H1 (cell line): ENCODE results near the gene UCHL5.

Experiments used
- CBX8 ChIP-seq: fragments of 300-800, 300-1000 bp; sonication (generic); IDR thresholded peaks from 2 replicates; pipeline ENCODE4 v1.7.1; 2016; ENCODE audit warnings: low read depth, low read length, borderline replicate concordance
- GABPA ChIP-seq: IDR thresholded peaks from 2 replicates; pipeline ENCODE4 v1.6.1; 2011; ENCODE audit warnings: mild to moderate bottlenecking, low read length, moderate library complexity, borderline replicate concordance; ENCODE audit not compliant: insufficient read depth
- KDM1A ChIP-seq: fragments of 200-600, 300-600 bp; sonication (generic); IDR thresholded peaks from 2 replicates; pipeline ENCODE4 v1.7.1; 2016; ENCODE audit warnings: mild to moderate bottlenecking, low read length, borderline replicate concordance
- KDM5A ChIP-seq: fragments of 200-600 bp; IDR thresholded peaks from 2 replicates; pipeline ENCODE4 v1.7.1; 2012; ENCODE audit warnings: mild to moderate bottlenecking, low read length, inconsistent platforms, mixed read lengths
- MAX ChIP-seq: IDR thresholded peaks from 2 replicates; pipeline ENCODE4 v1.6.1; 2012; ENCODE audit warnings: inconsistent platforms
- POLR2A ChIP-seq, 2 experiments: IDR thresholded peaks; 1 replicate in 1 of 2; 2 replicates in 1 of 2; pipeline ENCODE4 v1.6.1; 2011; ENCODE audit warnings: low read depth in 2 of 2, low read length in 2 of 2, mild to moderate bottlenecking in 2 of 2; ENCODE audit errors: control extremely low read depth in 1 of 2
- RXRA ChIP-seq: IDR thresholded peaks from 2 replicates; pipeline ENCODE4 v1.6.1; 2011; ENCODE audit warnings: low read depth, mild to moderate bottlenecking, low read length, moderate library complexity; ENCODE audit not compliant: insufficient read depth
- TEAD4 ChIP-seq: IDR thresholded peaks from 2 replicates; pipeline ENCODE4 v1.6.1; 2012; ENCODE audit warnings: low read depth, low read length, inconsistent platforms, mixed read lengths
- TF ChIP-seq, protein P1 (sequence below), 3 experiments: IDR thresholded peaks; 1 replicate in 2 of 3; 2 replicates in 1 of 3; pipeline versions ENCODE4 v1.5.1 to v1.6.1; 2011; ENCODE audit warnings: low read length in 3 of 3, mild to moderate bottlenecking in 3 of 3, inconsistent platforms in 2 of 3, low read depth in 1 of 3, moderate library complexity in 1 of 3; ENCODE audit not compliant: insufficient read depth in 1 of 3; ENCODE audit errors: control extremely low read depth in 1 of 3
- TF ChIP-seq, protein P2 (sequence below): IDR thresholded peaks from 2 replicates; pipeline ENCODE4 v1.6.1; 2011; ENCODE audit warnings: low read length, improper control_type of control experiment

- TF ChIP-seq, protein P1, sequence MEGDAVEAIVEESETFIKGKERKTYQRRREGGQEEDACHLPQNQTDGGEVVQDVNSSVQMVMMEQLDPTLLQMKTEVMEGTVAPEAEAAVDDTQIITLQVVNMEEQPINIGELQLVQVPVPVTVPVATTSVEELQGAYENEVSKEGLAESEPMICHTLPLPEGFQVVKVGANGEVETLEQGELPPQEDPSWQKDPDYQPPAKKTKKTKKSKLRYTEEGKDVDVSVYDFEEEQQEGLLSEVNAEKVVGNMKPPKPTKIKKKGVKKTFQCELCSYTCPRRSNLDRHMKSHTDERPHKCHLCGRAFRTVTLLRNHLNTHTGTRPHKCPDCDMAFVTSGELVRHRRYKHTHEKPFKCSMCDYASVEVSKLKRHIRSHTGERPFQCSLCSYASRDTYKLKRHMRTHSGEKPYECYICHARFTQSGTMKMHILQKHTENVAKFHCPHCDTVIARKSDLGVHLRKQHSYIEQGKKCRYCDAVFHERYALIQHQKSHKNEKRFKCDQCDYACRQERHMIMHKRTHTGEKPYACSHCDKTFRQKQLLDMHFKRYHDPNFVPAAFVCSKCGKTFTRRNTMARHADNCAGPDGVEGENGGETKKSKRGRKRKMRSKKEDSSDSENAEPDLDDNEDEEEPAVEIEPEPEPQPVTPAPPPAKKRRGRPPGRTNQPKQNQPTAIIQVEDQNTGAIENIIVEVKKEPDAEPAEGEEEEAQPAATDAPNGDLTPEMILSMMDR (IDR thresholded peaks at IDR 0.05; ENCODE audit: control extremely low read depth in 1 of 3, insufficient read depth in 1 of 3, low read depth in 1 of 3, low read length in 3 of 3), result no peak
- TF ChIP-seq TEAD4 (no peak), RXRA (no peak), GABPA (no peak), POLR2A (IDR thresholded peaks at IDR 0.05; ENCODE audit: control extremely low read depth in 1 of 2, low read depth in 2 of 2, low read length in 2 of 2) (no peak), KDM1A (no peak), CBX8 (no peak), KDM5A (no peak), MAX (no peak)
- TF ChIP-seq, protein P2, sequence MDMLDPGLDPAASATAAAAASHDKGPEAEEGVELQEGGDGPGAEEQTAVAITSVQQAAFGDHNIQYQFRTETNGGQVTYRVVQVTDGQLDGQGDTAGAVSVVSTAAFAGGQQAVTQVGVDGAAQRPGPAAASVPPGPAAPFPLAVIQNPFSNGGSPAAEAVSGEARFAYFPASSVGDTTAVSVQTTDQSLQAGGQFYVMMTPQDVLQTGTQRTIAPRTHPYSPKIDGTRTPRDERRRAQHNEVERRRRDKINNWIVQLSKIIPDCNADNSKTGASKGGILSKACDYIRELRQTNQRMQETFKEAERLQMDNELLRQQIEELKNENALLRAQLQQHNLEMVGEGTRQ, result no peak
Measured at GRCh38 chr1:193062698-193063463, 3.7 kb upstream of the UCHL5 start.
